ENCODE results near the gene PSMD1.

Gene PSMD1

GRCh38 chr2:231211486-231211885, 154.8 kb downstream of the PSMD1 start:
- DNase-seq: no peak
- no peak overlapping the region for H3K4me3 ChIP-seq (ENCODE audit: low read depth, low read length)
- no peak overlapping the region for H2AFZ ChIP-seq (ENCODE audit: insufficient read depth, low read length, poor library complexity)
- H3K4me2 ChIP-seq (ENCODE audit: low read length): no peak overlapping the region
- H3K9ac ChIP-seq (ENCODE audit: low read length): no peak overlapping the region
- H3K79me2 ChIP-seq (ENCODE audit: control insufficient read depth, insufficient read depth, low read length, poor library complexity): no peaks in the 10 kb centered on the region
- no peak overlapping the region for H3K14ac ChIP-seq (ENCODE audit: low read length)
- no peak overlapping the region for H3K27ac ChIP-seq (ENCODE audit: low read depth, low read length)
- no peak overlapping the region for H2BK5ac ChIP-seq (ENCODE audit: low read depth, low read length, poor library complexity)
- no peak overlapping the region for H4K8ac ChIP-seq (ENCODE audit: low read depth, low read length)
- H3K23ac ChIP-seq (ENCODE audit: low read length): no peak overlapping the region
- WGBS (ENCODE audit: extremely low coverage, insufficient coverage, insufficient read length): no CpG with 5 or more reads among the region's 2 CpGs
- H3K4ac ChIP-seq (ENCODE audit: low read depth, low read length): no peak overlapping the region
- H3K18ac ChIP-seq (ENCODE audit: low read length): no peak overlapping the region
- H3K4me1 ChIP-seq (ENCODE audit: control insufficient read depth in 1 of 2, insufficient read depth in 2 of 2, low read length in 2 of 2): no peaks in the 10 kb centered on the region
- no peak overlapping the region for H2BK12ac ChIP-seq (ENCODE audit: low read length)
- H3K9me3 ChIP-seq (ENCODE audit: insufficient read depth, low read depth, low read length): no peaks in the 10 kb centered on the region
- H3K79me1 ChIP-seq (ENCODE audit: low read length): no peaks in the 10 kb centered on the region
- peaks cover 13 to 21% of the 10 kb centered on the region in 2 experiments for H3K36me3 ChIP-seq (ENCODE audit: control insufficient read depth in 1 of 2, insufficient read depth in 2 of 2, low read length in 2 of 2)
- no peak overlapping the region for H4K91ac ChIP-seq (ENCODE audit: low read depth, low read length)
- no peaks in the 10 kb centered on the region for H3K27me3 ChIP-seq (ENCODE audit: insufficient read depth, low read length)
- no peak overlapping the region for H2BK120ac ChIP-seq (ENCODE audit: insufficient read depth, low read length, poor library complexity)
- H2AK5ac ChIP-seq (ENCODE audit: low read length): no peak overlapping the region
- no peak overlapping the region for H4K12ac ChIP-seq (ENCODE audit: low read depth, low read length)

GRCh38 chr2:231212329-231212845, 155.7 kb downstream of the PSMD1 start:
- no peaks in the 10 kb centered on the region for H3K4me1 ChIP-seq (ENCODE audit: control insufficient read depth in 1 of 2, insufficient read depth in 2 of 2, low read length in 2 of 2)
- WGBS (ENCODE audit: extremely low coverage, insufficient coverage, insufficient read length): no CpG with 5 or more reads among the region's 6 CpGs

GRCh38 chr2:231213931-231214642, 157.4 kb downstream of the PSMD1 start:
- no CpG with 5 or more reads among the region's 6 CpGs for WGBS (ENCODE audit: extremely low coverage, insufficient coverage, insufficient read length)
- no peak overlapping the region for H4K91ac ChIP-seq (ENCODE audit: low read depth, low read length)

More at GRCh38 chr2:231212329-231212845, 155.7 kb downstream of the PSMD1 start:
- no peak overlapping the region for H3K14ac ChIP-seq (ENCODE audit: low read length)
- no peaks in the 10 kb centered on the region for H3K79me2 ChIP-seq (ENCODE audit: control insufficient read depth, insufficient read depth, low read length, poor library complexity)
- H3K36me3 ChIP-seq (ENCODE audit: control insufficient read depth in 1 of 2, insufficient read depth in 2 of 2, low read length in 2 of 2): peaks cover 15 to 21% of the 10 kb centered on the region in 2 experiments
- H2AK5ac ChIP-seq (ENCODE audit: low read length): no peak overlapping the region
- no peak overlapping the region for H4K12ac ChIP-seq (ENCODE audit: low read depth, low read length)
- no peak overlapping the region for H4K8ac ChIP-seq (ENCODE audit: low read depth, low read length)
- H3K4me3 ChIP-seq (ENCODE audit: low read depth, low read length): no peak overlapping the region
- H3K4ac ChIP-seq (ENCODE audit: low read depth, low read length): no peak overlapping the region
- H2BK120ac ChIP-seq (ENCODE audit: insufficient read depth, low read length, poor library complexity): no peak overlapping the region
- H4K91ac ChIP-seq (ENCODE audit: low read depth, low read length): no peak overlapping the region
- no peak overlapping the region for H3K27ac ChIP-seq (ENCODE audit: low read depth, low read length)
- no peak overlapping the region for H3K9ac ChIP-seq (ENCODE audit: low read length)
- H2AFZ ChIP-seq (ENCODE audit: insufficient read depth, low read length, poor library complexity): no peak overlapping the region
- H3K18ac ChIP-seq (ENCODE audit: low read length): no peak overlapping the region
- no peak overlapping the region for H3K4me2 ChIP-seq (ENCODE audit: low read length)
- no peak overlapping the region for H3K23ac ChIP-seq (ENCODE audit: low read length)
- H3K27me3 ChIP-seq (ENCODE audit: insufficient read depth, low read length): no peaks in the 10 kb centered on the region
- H2BK12ac ChIP-seq (ENCODE audit: low read length): no peak overlapping the region
- H2BK5ac ChIP-seq (ENCODE audit: low read depth, low read length, poor library complexity): no peak overlapping the region
- DNase-seq: no peak
- H3K79me1 ChIP-seq (ENCODE audit: low read length): no peaks in the 10 kb centered on the region
- no peaks in the 10 kb centered on the region for H3K9me3 ChIP-seq (ENCODE audit: insufficient read depth, low read depth, low read length)

GRCh38 chr2:231218366-231218765, 161.7 kb downstream of the PSMD1 start:
- no peak overlapping the region for H3K4ac ChIP-seq (ENCODE audit: low read depth, low read length)
- H3K4me1 ChIP-seq (ENCODE audit: control insufficient read depth in 1 of 2, insufficient read depth in 2 of 2, low read length in 2 of 2): peaks cover 0 to 2% of the 10 kb centered on the region in 2 experiments
- H3K14ac ChIP-seq (ENCODE audit: low read length): no peak overlapping the region
- no peak overlapping the region for H2BK120ac ChIP-seq (ENCODE audit: insufficient read depth, low read length, poor library complexity)
- no peak overlapping the region for H3K4me2 ChIP-seq (ENCODE audit: low read length)
- H4K8ac ChIP-seq (ENCODE audit: low read depth, low read length): no peak overlapping the region
- no peak for DNase-seq
- no peaks in the 10 kb centered on the region for H3K9me3 ChIP-seq (ENCODE audit: insufficient read depth, low read depth, low read length)
- H2BK12ac ChIP-seq (ENCODE audit: low read length): no peak overlapping the region
- no peak overlapping the region for H2AFZ ChIP-seq (ENCODE audit: insufficient read depth, low read length, poor library complexity)
- no peak overlapping the region for H2AK5ac ChIP-seq (ENCODE audit: low read length)
- H3K27me3 ChIP-seq (ENCODE audit: insufficient read depth, low read length): no peaks in the 10 kb centered on the region
- H3K9ac ChIP-seq (ENCODE audit: low read length): no peak overlapping the region
- no peak overlapping the region for H3K18ac ChIP-seq (ENCODE audit: low read length)
- no peak overlapping the region for H3K27ac ChIP-seq (ENCODE audit: low read depth, low read length)
- H3K36me3 ChIP-seq (ENCODE audit: control insufficient read depth in 1 of 2, insufficient read depth in 2 of 2, low read length in 2 of 2): peaks cover 11 to 13% of the 10 kb centered on the region in 2 experiments
- no peaks in the 10 kb centered on the region for H3K79me2 ChIP-seq (ENCODE audit: control insufficient read depth, insufficient read depth, low read length, poor library complexity)
- WGBS (ENCODE audit: extremely low coverage, insufficient coverage, insufficient read length): no CpG with 5 or more reads among the region's 3 CpGs
- H4K91ac ChIP-seq (ENCODE audit: low read depth, low read length): no peak overlapping the region
- H3K23ac ChIP-seq (ENCODE audit: low read length): no peak overlapping the region
- H2BK5ac ChIP-seq (ENCODE audit: low read depth, low read length, poor library complexity): no peak overlapping the region
- H3K79me1 ChIP-seq (ENCODE audit: low read length): no peaks in the 10 kb centered on the region
- no peak overlapping the region for H4K12ac ChIP-seq (ENCODE audit: low read depth, low read length)
- no peak overlapping the region for H3K4me3 ChIP-seq (ENCODE audit: low read depth, low read length)

More at GRCh38 chr2:231213931-231214642, 157.4 kb downstream of the PSMD1 start:
- Histone ChIP-seq H4K12ac (ENCODE audit: low read depth, low read length) (no peak overlapping the region), H3K79me2 (ENCODE audit: control insufficient read depth, insufficient read depth, low read length, poor library complexity) (no peaks in the 10 kb centered on the region), H3K4me1 (ENCODE audit: control insufficient read depth in 1 of 2, insufficient read depth in 2 of 2, low read length in 2 of 2) (no peaks in the 10 kb centered on the region), H4K8ac (ENCODE audit: low read depth, low read length) (no peak overlapping the region), H3K27me3 (ENCODE audit: insufficient read depth, low read length) (no peaks in the 10 kb centered on the region), H3K9ac (ENCODE audit: low read length) (no peak overlapping the region), H3K18ac (ENCODE audit: low read length) (no peak overlapping the region), H3K14ac (ENCODE audit: low read length) (no peak overlapping the region), H3K9me3 (ENCODE audit: insufficient read depth, low read depth, low read length) (no peaks in the 10 kb centered on the region), H2AK5ac (ENCODE audit: low read length) (no peak overlapping the region), H3K4me3 (ENCODE audit: low read depth, low read length) (no peak overlapping the region), H3K36me3 (ENCODE audit: control insufficient read depth in 1 of 2, insufficient read depth in 2 of 2, low read length in 2 of 2) (peaks cover 12 to 17% of the 10 kb centered on the region in 2 experiments), H2BK120ac (ENCODE audit: insufficient read depth, low read length, poor library complexity) (no peak overlapping the region), H3K4ac (ENCODE audit: low read depth, low read length) (no peak overlapping the region), H2BK12ac (ENCODE audit: low read length) (no peak overlapping the region), H2AFZ (ENCODE audit: insufficient read depth, low read length, poor library complexity) (no peak overlapping the region), H2BK5ac (ENCODE audit: low read depth, low read length, poor library complexity) (no peak overlapping the region), H3K4me2 (ENCODE audit: low read length) (no peak overlapping the region), H3K27ac (ENCODE audit: low read depth, low read length) (no peak overlapping the region), H3K23ac (ENCODE audit: low read length) (no peak overlapping the region), H3K79me1 (ENCODE audit: low read length) (no peaks in the 10 kb centered on the region)
- DNase-seq: no peak

Data from trophoblast cell (in vitro differentiated cells and primary cell).